ENCODE measurements around the gene EXOC6.
"Not testable (repeated sequence)": the region's sequence is repeated elsewhere in the genome, so short reads cannot be mapped to it uniquely, and the experiment has no call there.

Gene EXOC6

GRCh38 chr10:93097386-93097785 lies 249.1 kb downstream of the EXOC6 start:
- no peak for DNase-seq (ENCODE audit: low read depth, low spot score)
- no peak overlapping the region for H3K27ac ChIP-seq

- DNase-seq (ENCODE audit: low read depth, low spot score): no peak
- H3K27ac ChIP-seq: no peak overlapping the region
Observed at GRCh38 chr10:93098816-93099215, 250.5 kb downstream of the EXOC6 start.

- no peak for DNase-seq (ENCODE audit: low read depth, low spot score)
- H3K27ac ChIP-seq: no peak overlapping the region
Observed at GRCh38 chr10:93099670-93100069, 251.3 kb downstream of the EXOC6 start.

GRCh38 chr10:93101148-93101547 lies 252.8 kb downstream of the EXOC6 start:
- not testable (repeated sequence) for DNase-seq (ENCODE audit: low read depth, low spot score); H3K27ac ChIP-seq

GRCh38 chr10:93103953-93104352 lies 255.6 kb downstream of the EXOC6 start:
- DNase-seq (ENCODE audit: low read depth, low spot score): no peak
- H3K27ac ChIP-seq: no peak overlapping the region

- H3K27ac ChIP-seq: no peak overlapping the region
- no peak for DNase-seq (ENCODE audit: low read depth, low spot score)
Observed at GRCh38 chr10:93106631-93107072, 258.3 kb downstream of the EXOC6 start.
